Measurements from ENCODE around the gene DDI2. TPM values are rescaled to one million over a fixed set of nuclear protein-coding genes. Genes with fewer than 3 reads are reported as not detected.
A peak's percentile ranks its signal among the peaks of the same experiment; 100 is the strongest.

DDI2 gene
- total RNA-seq, 1 experiment from 2014 or later = 27.0 TPM

GRCh38 chr1:15618077-15618654 lies 908 bp downstream of the DDI2 start:
- H3K9me3 Mint-ChIP-seq (ENCODE audit: low read depth, unreplicated experiment) = no peaks in the 10 kb centered on the region
- no peak for DNase-seq
- H3K27ac Mint-ChIP-seq (ENCODE audit: unreplicated experiment) = peak overlapping the region; percentile 77
- BruUV-seq (replicated peaks) = no TSS peak
- H3K4me3 Mint-ChIP-seq (ENCODE audit: low read depth, unreplicated experiment) = peak overlapping the region; percentile 63
- H3K27me3 Mint-ChIP-seq (ENCODE audit: unreplicated experiment) = no peaks in the 10 kb centered on the region
- H3K36me3 Mint-ChIP-seq (ENCODE audit: insufficient read depth, unreplicated experiment) = peaks cover 33% of the 10 kb centered on the region
- peaks cover 21% of the 10 kb centered on the region for H3K4me1 Mint-ChIP-seq (ENCODE audit: low read depth, unreplicated experiment)
- CTCF ChIA-PET = interaction anchor here (1.0 to 1.1 kb wide), 2 partner anchors 15 to 92 kb away, joined by 4 read pairs; no protein-coding TSS in a partner anchor
- TF ChIP-seq CTCF (IDR thresholded peaks at IDR 0.05; ENCODE audit: unreplicated experiment) = no peak
- intact Hi-C loops (cut with micrococcal nuclease; ENCODE audit: unreplicated experiment) = loop anchor here (5.0 kb wide), 1 partner anchor 91 kb away; the partner anchor contains the start of gene DNAJC16

DNA sequence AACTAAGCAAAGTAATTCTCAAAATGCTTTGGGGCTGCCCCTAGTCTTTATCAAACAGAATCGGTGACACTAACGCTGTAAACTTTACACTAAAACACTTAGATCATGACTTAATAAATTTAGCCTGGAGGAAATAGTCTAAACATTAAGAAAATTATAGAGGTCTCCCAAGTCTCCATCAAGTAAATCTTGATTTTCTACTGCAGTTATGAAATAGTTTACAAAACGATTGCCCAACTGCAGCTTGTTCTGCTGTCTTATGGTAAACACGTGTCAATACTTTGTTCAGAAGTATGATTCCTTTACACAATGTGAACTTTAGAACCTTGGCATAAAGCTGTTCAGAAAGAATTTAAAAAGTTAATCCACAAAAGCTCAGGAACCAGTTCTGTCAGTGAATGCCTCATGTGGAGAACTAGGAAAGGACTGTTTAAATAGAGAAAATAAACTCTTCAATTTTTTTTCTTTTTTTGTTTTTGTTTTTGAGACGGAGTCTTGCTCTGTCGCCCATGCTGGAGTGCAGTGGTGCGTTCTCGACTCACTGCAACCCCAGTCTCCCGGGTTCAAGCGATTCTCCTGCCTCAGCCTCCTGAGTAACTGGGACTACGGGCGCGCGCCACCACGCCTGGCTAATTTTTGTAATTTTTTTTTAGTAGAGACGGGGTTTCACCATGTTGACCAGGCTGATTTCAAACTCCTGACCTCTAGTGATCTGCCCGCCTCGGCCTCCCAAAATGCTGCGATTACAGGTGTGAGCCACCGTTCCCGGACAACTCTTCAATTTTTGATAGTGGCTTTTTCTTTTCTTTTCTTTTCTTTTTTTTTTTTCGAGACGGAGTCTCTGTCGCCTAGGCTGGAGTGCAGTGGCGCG lies 1.6 kb downstream of the DDI2 start:
- TF ChIP-seq CTCF (IDR thresholded peaks at IDR 0.05; ENCODE audit: unreplicated experiment) = no peak
- peaks cover 33% of the 10 kb centered on the region for H3K36me3 Mint-ChIP-seq (ENCODE audit: insufficient read depth, unreplicated experiment)
- peaks cover 22% of the 10 kb centered on the region for H3K4me1 Mint-ChIP-seq (ENCODE audit: low read depth, unreplicated experiment)
- intact Hi-C loops (cut with micrococcal nuclease; ENCODE audit: unreplicated experiment) = loop anchor here (5.0 kb wide), 1 partner anchor 92 kb away; the partner anchor contains the start of gene DNAJC16
- H3K27me3 Mint-ChIP-seq (ENCODE audit: unreplicated experiment) = no peaks in the 10 kb centered on the region
- DNase-seq = no peak
- H3K4me3 Mint-ChIP-seq (ENCODE audit: low read depth, unreplicated experiment) = peak overlapping the region; percentile 63
- CTCF ChIA-PET = interaction anchor here (1.0 to 1.1 kb wide), 2 partner anchors 16 to 93 kb away, joined by 4 read pairs; no protein-coding TSS in a partner anchor
- no peaks in the 10 kb centered on the region for H3K9me3 Mint-ChIP-seq (ENCODE audit: low read depth, unreplicated experiment)
- H3K27ac Mint-ChIP-seq (ENCODE audit: unreplicated experiment) = peak overlapping the region; percentile 77
- BruUV-seq (replicated peaks) = TSS peak; percentile 64

DNA sequence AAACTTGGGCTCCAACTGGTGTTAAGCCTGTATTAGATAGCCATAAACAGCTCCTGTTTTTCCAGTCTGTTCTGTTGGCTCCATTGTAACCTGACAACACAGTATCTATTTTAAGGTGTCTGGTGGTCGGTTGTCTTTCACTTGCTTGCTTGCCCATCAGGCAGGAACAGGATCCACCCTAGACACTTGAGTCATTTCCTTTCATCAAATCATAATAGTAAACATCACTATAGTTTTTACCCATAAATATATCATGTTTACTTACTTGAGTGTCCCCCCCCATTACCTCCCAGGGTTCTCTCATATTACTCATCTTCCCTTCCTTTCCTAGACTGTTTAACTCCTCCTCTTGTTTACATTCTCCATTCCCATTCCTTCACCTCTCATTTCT lies 2.9 kb downstream of the DDI2 start:
- no peaks in the 10 kb centered on the region for H3K9me3 Mint-ChIP-seq (ENCODE audit: low read depth, unreplicated experiment)
- CTCF ChIA-PET = no interaction called here
- H3K4me3 Mint-ChIP-seq (ENCODE audit: low read depth, unreplicated experiment) = peak overlapping the region; percentile 38
- no peak for TF ChIP-seq CTCF (IDR thresholded peaks at IDR 0.05; ENCODE audit: unreplicated experiment)
- TSS peak; percentile 1 for BruUV-seq (replicated peaks)
- no peak for DNase-seq
- H3K36me3 Mint-ChIP-seq (ENCODE audit: insufficient read depth, unreplicated experiment) = peaks cover 33% of the 10 kb centered on the region
- H3K4me1 Mint-ChIP-seq (ENCODE audit: low read depth, unreplicated experiment) = peaks cover 22% of the 10 kb centered on the region
- no peaks in the 10 kb centered on the region for H3K27me3 Mint-ChIP-seq (ENCODE audit: unreplicated experiment)
- no peak overlapping the region for H3K27ac Mint-ChIP-seq (ENCODE audit: unreplicated experiment)
- intact Hi-C loops (cut with micrococcal nuclease; ENCODE audit: unreplicated experiment) = no loop called here

GRCh38 chr1:15620902-15621682 lies 3.8 kb downstream of the DDI2 start:
- Mint-ChIP-seq H3K27ac (ENCODE audit: unreplicated experiment) (no peak overlapping the region), H3K27me3 (ENCODE audit: unreplicated experiment) (no peaks in the 10 kb centered on the region), H3K36me3 (ENCODE audit: insufficient read depth, unreplicated experiment) (peaks cover 37% of the 10 kb centered on the region), H3K4me1 (ENCODE audit: low read depth, unreplicated experiment) (peaks cover 22% of the 10 kb centered on the region), H3K4me3 (ENCODE audit: low read depth, unreplicated experiment) (no peak overlapping the region), H3K9me3 (ENCODE audit: low read depth, unreplicated experiment) (no peaks in the 10 kb centered on the region)
- no peak for DNase-seq
- no TSS peak for BruUV-seq (replicated peaks)
- intact Hi-C loops (cut with micrococcal nuclease; ENCODE audit: unreplicated experiment) = no loop called here
- TF ChIP-seq CTCF (IDR thresholded peaks at IDR 0.05; ENCODE audit: unreplicated experiment) = no peak
- CTCF ChIA-PET = interaction anchor here (0.6 kb wide), 1 partner anchor 112 kb away, joined by 4 read pairs; no protein-coding TSS in a partner anchor

Measured in Calu3 (cell line).